CD4-positive, alpha-beta T cell (primary cell): ENCODE measurements around the gene ADCY7. TPM values are rescaled to one million over a fixed set of nuclear protein-coding genes. Genes with fewer than 3 reads are reported as not detected.

Experiments
- ATAC-seq: fragments of 200-7000 bp; cut with Tn5 transposase; one replicate; pipeline ENCODE4 v1.10.0; 2022; ENCODE audit warnings: mild to moderate bottlenecking; ENCODE audit not compliant: poor library complexity
- CTCF ChIA-PET: fragments of 350-600 bp; sonication (Branson Sonifier 250); formaldehyde crosslinking; loops from one replicate; lab custom pipeline; 2021; ENCODE audit warnings: antibody characterized with exemption, inconsistent platforms; lab: Charles Lee
- POLR2A ChIA-PET: fragments of 350-600 bp; sonication (Branson Sonifier 250); formaldehyde crosslinking; loops from one replicate; lab custom pipeline; 2021; ENCODE audit warnings: antibody characterized with exemption, inconsistent platforms; lab: Charles Lee
- DNase-seq, 14 experiments: peaks; one replicate each; pipeline ENCODE4 v3.0.0-alpha.2; 2013 to 2020; ENCODE audit warnings: mixed read lengths in 2 of 14
- H3K27ac ChIP-seq, 2 donors: one replicate each; pipeline versions ENCODE4 v1.5.1 to v1.7.0; 2013; ENCODE audit warnings: low read length in 2 of 2, low read depth in 1 of 2, mild to moderate bottlenecking in 1 of 2
- H3K27me3 ChIP-seq, 2 experiments: 1 replicate in 1 of 2; 2 replicates in 1 of 2; pipeline versions ENCODE4 v1.6.1 to v1.7.0; 2013; ENCODE audit warnings: low read length in 2 of 2, control low read depth in 1 of 2, mild to moderate bottlenecking in 1 of 2, moderate library complexity in 1 of 2; ENCODE audit not compliant: insufficient read depth in 2 of 2, control insufficient read depth in 1 of 2
- H3K36me3 ChIP-seq: one replicate; pipeline ENCODE4 v1.6.1; 2013; ENCODE audit warnings: low read length, control low read depth; ENCODE audit not compliant: insufficient read depth
- H3K4me1 ChIP-seq: one replicate; pipeline ENCODE4 v1.6.1; 2013; ENCODE audit warnings: low read length, control low read depth; ENCODE audit not compliant: insufficient read depth
- H3K4me3 ChIP-seq: one replicate; pipeline ENCODE4 v1.5.1; 2013; ENCODE audit warnings: mild to moderate bottlenecking, low read length, moderate library complexity
- H3K9me3 ChIP-seq, 2 experiments: 1 replicate in 1 of 2; 2 replicates in 1 of 2; pipeline versions ENCODE4 v1.6.1 to v1.7.0; 2013; ENCODE audit warnings: low read length in 2 of 2, mild to moderate bottlenecking in 2 of 2, control low read depth in 1 of 2, moderate library complexity in 1 of 2; ENCODE audit not compliant: control insufficient read depth in 1 of 2, insufficient read depth in 1 of 2
- H3K27ac Mint-ChIP-seq: one replicate; pipeline ENCODE4 v1.8.0; 2020; ENCODE audit warnings: mixed read lengths
- H3K27me3 Mint-ChIP-seq: one replicate; pipeline ENCODE4 v1.8.0; 2021; ENCODE audit warnings: mixed read lengths
- H3K36me3 Mint-ChIP-seq: one replicate; pipeline ENCODE4 v1.8.0; 2021; ENCODE audit warnings: low read depth, mixed read lengths
- H3K4me1 Mint-ChIP-seq: one replicate; pipeline ENCODE4 v1.8.0; 2021; ENCODE audit warnings: low read depth, mixed read lengths
- H3K4me3 Mint-ChIP-seq: one replicate; pipeline ENCODE4 v1.8.0; 2020; ENCODE audit warnings: mild to moderate bottlenecking, mixed read lengths
- H3K9me3 Mint-ChIP-seq: one replicate; pipeline ENCODE4 v1.8.0; 2020; ENCODE audit warnings: mixed read lengths
- intact Hi-C, 2 experiments: fragments of 100-400 bp; cut with DNase I in 1 of 2; cut with micrococcal nuclease in 1 of 2; formaldehyde crosslinking; loops; one replicate each; pipeline versions ENCODE4 v1.15.1 to v1.9.0; 2023 to 2025; cut with DNase I, micrococcal nuclease
- total RNA-seq, 174 experiments: library from RNA in 2 of 174; stranded (reverse) in 2 of 174; gene quantifications; one replicate each; pipeline ENCODE4 v1.2.3 and lab custom pipeline; 2021 to 2026
- TF ChIP-seq, protein P1 (sequence below): fragments of 200-600 bp; IDR thresholded peaks from one replicate; pipeline ENCODE4 v1.8.0; 2022; ENCODE audit warnings: antibody characterized with exemption, mild to moderate bottlenecking

ADCY7 gene
- total RNA-seq, 2 experiments from 2014 or later, result 136 to 147 TPM

GRCh38 chr16:50275098-50275415 is 8.7 kb downstream of the ADCY7 start:
- Histone ChIP-seq H3K27ac (peak overlapping the region; percentile 91 to 93), H3K9me3 (no peaks in the 10 kb centered on the region), H3K36me3 (peaks cover 31% of the 10 kb centered on the region), H3K27me3 (no peaks in the 10 kb centered on the region), H3K4me3 (peak overlapping the region; percentile 73), H3K4me1 (peaks cover 97% of the 10 kb centered on the region)
- peak overlapping the region; percentile 95 for H3K4me3 Mint-ChIP-seq
- CTCF ChIA-PET, result interaction anchor here (1.3 to 3.2 kb wide), 4 partner anchors 9 to 61 kb away, joined by 4 to 16 read pairs (median 10); partner anchors contain the start of gene ADCY7
- peaks cover 50% of the 10 kb centered on the region for H3K36me3 Mint-ChIP-seq
- intact Hi-C loops, result loop anchor here in 1 of 2 experiments (10.0 kb wide), 1 partner anchor 120 kb away; the partner anchor contains the start of gene TENT4B
- H3K27me3 Mint-ChIP-seq, result no peaks in the 10 kb centered on the region
- TF ChIP-seq, protein P1, sequence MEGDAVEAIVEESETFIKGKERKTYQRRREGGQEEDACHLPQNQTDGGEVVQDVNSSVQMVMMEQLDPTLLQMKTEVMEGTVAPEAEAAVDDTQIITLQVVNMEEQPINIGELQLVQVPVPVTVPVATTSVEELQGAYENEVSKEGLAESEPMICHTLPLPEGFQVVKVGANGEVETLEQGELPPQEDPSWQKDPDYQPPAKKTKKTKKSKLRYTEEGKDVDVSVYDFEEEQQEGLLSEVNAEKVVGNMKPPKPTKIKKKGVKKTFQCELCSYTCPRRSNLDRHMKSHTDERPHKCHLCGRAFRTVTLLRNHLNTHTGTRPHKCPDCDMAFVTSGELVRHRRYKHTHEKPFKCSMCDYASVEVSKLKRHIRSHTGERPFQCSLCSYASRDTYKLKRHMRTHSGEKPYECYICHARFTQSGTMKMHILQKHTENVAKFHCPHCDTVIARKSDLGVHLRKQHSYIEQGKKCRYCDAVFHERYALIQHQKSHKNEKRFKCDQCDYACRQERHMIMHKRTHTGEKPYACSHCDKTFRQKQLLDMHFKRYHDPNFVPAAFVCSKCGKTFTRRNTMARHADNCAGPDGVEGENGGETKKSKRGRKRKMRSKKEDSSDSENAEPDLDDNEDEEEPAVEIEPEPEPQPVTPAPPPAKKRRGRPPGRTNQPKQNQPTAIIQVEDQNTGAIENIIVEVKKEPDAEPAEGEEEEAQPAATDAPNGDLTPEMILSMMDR, result no peak
- ATAC-seq (no peak), DNase-seq (no peak)
- H3K4me1 Mint-ChIP-seq, result peaks cover 99% of the 10 kb centered on the region
- no peaks in the 10 kb centered on the region for H3K9me3 Mint-ChIP-seq
- POLR2A ChIA-PET, result interaction anchor here (0.8 to 4.3 kb wide), 19 partner anchors 8 to 506 kb away, joined by 3 to 40 read pairs (median 5); partner anchors contain the start of genes ADCY7, HEATR3 and SNX20
- H3K27ac Mint-ChIP-seq, result peak overlapping the region; percentile 100

- DNase-seq, result peak in 1 of 14 experiments; percentile 25
- H3K4me3 Mint-ChIP-seq, result peak overlapping the region; percentile 95
Observed at GRCh38 chr16:50275428-50276325, 9.3 kb downstream of the ADCY7 start.

DNA sequence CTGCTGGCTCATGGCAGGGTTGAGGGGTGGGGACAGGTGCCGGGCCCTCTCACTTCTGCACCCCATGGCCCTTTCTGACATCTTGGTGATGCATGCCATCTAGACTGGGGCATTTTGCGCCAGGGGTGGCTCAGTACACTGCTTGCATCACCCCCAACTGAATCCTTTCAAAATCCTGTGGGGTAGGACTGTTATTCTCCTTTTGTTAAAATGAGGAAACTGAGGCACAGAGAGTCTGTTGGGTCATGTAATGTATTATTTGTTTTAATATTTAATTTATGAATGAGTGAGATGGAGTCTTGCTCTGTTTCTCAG is 9.9 kb downstream of the ADCY7 start:
- H3K9me3 Mint-ChIP-seq, result no peaks in the 10 kb centered on the region
- Histone ChIP-seq H3K27me3 (no peaks in the 10 kb centered on the region), H3K36me3 (peaks cover 24% of the 10 kb centered on the region), H3K9me3 (no peaks in the 10 kb centered on the region), H3K4me3 (no peak overlapping the region), H3K27ac (peak overlapping the region; percentile 91 to 93), H3K4me1 (peaks cover 94% of the 10 kb centered on the region)
- DNase-seq (peak in 1 of 14 experiments; percentile 31), ATAC-seq (no peak)
- TF ChIP-seq, protein P1, result no peak
- H3K4me1 Mint-ChIP-seq, result peaks cover 98% of the 10 kb centered on the region
- H3K4me3 Mint-ChIP-seq, result peak overlapping the region; percentile 95
- POLR2A ChIA-PET, result interaction anchor here (3.6 to 4.3 kb wide), 2 partner anchors 11 to 39 kb away, joined by 25 to 32 read pairs; no protein-coding TSS in a partner anchor
- H3K36me3 Mint-ChIP-seq, result peaks cover 42% of the 10 kb centered on the region
- CTCF ChIA-PET, result interaction anchor here (2.8 kb wide), 1 partner anchor 10 kb away, joined by 16 read pairs; the partner anchor contains the start of gene ADCY7
- peak overlapping the region; percentile 100 for H3K27ac Mint-ChIP-seq
- no peaks in the 10 kb centered on the region for H3K27me3 Mint-ChIP-seq
- intact Hi-C loops, result loop anchor here in 1 of 2 experiments (10.0 kb wide), 1 partner anchor 121 kb away; the partner anchor contains the start of gene TENT4B

More at GRCh38 chr16:50275428-50276325, 9.3 kb downstream of the ADCY7 start:
- Histone ChIP-seq H3K4me3 (peak overlapping the region; percentile 73), H3K9me3 (no peaks in the 10 kb centered on the region), H3K27ac (peak overlapping the region; percentile 91 to 93), H3K36me3 (peaks cover 25% of the 10 kb centered on the region), H3K4me1 (peaks cover 94% of the 10 kb centered on the region), H3K27me3 (no peaks in the 10 kb centered on the region)
- Mint-ChIP-seq H3K36me3 (peaks cover 45% of the 10 kb centered on the region), H3K27ac (peak overlapping the region; percentile 100), H3K27me3 (no peaks in the 10 kb centered on the region), H3K9me3 (no peaks in the 10 kb centered on the region), H3K4me1 (peaks cover 99% of the 10 kb centered on the region)
- CTCF ChIA-PET, result interaction anchor here (1.3 to 3.2 kb wide), 3 partner anchors 8 to 51 kb away, joined by 9 to 16 read pairs (median 12); partner anchors contain the start of gene ADCY7
- POLR2A ChIA-PET, result interaction anchor here (1.3 to 4.3 kb wide), 14 partner anchors 8 to 506 kb away, joined by 4 to 40 read pairs (median 12); partner anchors contain the start of genes ADCY7 and HEATR3
- intact Hi-C loops, result loop anchor here in 1 of 2 experiments (10.0 kb wide), 1 partner anchor 121 kb away; the partner anchor contains the start of gene TENT4B
- ATAC-seq, result no peak
- TF ChIP-seq, protein P1, result no peak
